Measurements from ENCODE around the gene NHEJ1.

NHEJ1 gene

GRCh38 chr2:219129589-219129988, 31.0 kb downstream of the NHEJ1 start:
- H3K36me3 ChIP-seq (ENCODE audit: control insufficient read depth in 2 of 2, insufficient read depth in 2 of 2, low read length in 2 of 2), result no peaks in the 10 kb centered on the region
- H3K9ac ChIP-seq (ENCODE audit: low read length in 2 of 2), result no peak overlapping the region
- H3K27ac ChIP-seq (ENCODE audit: low read length), result no peak overlapping the region
- H3K27me3 ChIP-seq (ENCODE audit: control insufficient read depth in 1 of 2, insufficient read depth in 2 of 2, low read length in 2 of 2), result no peaks in the 10 kb centered on the region
- no peaks in the 10 kb centered on the region for H3K9me3 ChIP-seq (ENCODE audit: control insufficient read depth in 2 of 2, low read length in 2 of 2)
- H3K4me3 ChIP-seq (ENCODE audit: low read length in 2 of 2), result no peak overlapping the region
- no peaks in the 10 kb centered on the region for H3K4me1 ChIP-seq (ENCODE audit: control insufficient read depth, insufficient read depth, low read length)

DNA sequence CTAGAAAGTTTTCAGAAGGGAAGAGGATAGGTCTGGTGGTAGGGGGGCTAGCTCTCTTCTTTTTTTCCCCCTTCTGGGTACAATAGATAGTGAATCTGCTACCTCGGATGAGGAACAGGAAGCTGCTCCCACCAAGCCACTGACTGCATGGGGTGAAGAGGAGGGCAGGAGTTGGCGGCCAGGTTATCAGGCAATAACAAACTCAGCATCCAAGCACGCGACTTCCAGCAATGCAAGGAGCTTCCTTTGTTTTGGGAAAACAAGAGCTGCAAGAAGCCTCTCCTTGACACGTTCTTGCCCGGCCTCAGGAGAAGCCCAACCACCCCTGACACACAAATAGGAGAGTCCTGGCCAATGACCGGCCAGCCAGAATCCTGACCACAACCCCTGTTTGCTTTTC, 32.2 kb downstream of the NHEJ1 start:
- Histone ChIP-seq H3K4me1 (ENCODE audit: control insufficient read depth, insufficient read depth, low read length) (no peaks in the 10 kb centered on the region), H3K9me3 (ENCODE audit: control insufficient read depth in 2 of 2, low read length in 2 of 2) (no peaks in the 10 kb centered on the region), H3K4me3 (ENCODE audit: low read length in 2 of 2) (no peak overlapping the region), H3K9ac (ENCODE audit: low read length in 2 of 2) (no peak overlapping the region), H3K36me3 (ENCODE audit: control insufficient read depth in 2 of 2, insufficient read depth in 2 of 2, low read length in 2 of 2) (no peaks in the 10 kb centered on the region), H3K27me3 (ENCODE audit: control insufficient read depth in 1 of 2, insufficient read depth in 2 of 2, low read length in 2 of 2) (no peaks in the 10 kb centered on the region), H3K27ac (ENCODE audit: low read length) (no peak overlapping the region)

GRCh38 chr2:219127037-219127635, 33.5 kb downstream of the NHEJ1 start:
- H3K9me3 ChIP-seq (ENCODE audit: control insufficient read depth in 2 of 2, low read length in 2 of 2), result no peaks in the 10 kb centered on the region
- no peaks in the 10 kb centered on the region for H3K27me3 ChIP-seq (ENCODE audit: control insufficient read depth in 1 of 2, insufficient read depth in 2 of 2, low read length in 2 of 2)
- no peaks in the 10 kb centered on the region for H3K4me1 ChIP-seq (ENCODE audit: control insufficient read depth, insufficient read depth, low read length)
- no peaks in the 10 kb centered on the region for H3K36me3 ChIP-seq (ENCODE audit: control insufficient read depth in 2 of 2, insufficient read depth in 2 of 2, low read length in 2 of 2)
- no peak overlapping the region for H3K27ac ChIP-seq (ENCODE audit: low read length)
- no peak overlapping the region for H3K4me3 ChIP-seq (ENCODE audit: low read length in 2 of 2)
- H3K9ac ChIP-seq (ENCODE audit: low read length in 2 of 2), result no peak overlapping the region

DNA sequence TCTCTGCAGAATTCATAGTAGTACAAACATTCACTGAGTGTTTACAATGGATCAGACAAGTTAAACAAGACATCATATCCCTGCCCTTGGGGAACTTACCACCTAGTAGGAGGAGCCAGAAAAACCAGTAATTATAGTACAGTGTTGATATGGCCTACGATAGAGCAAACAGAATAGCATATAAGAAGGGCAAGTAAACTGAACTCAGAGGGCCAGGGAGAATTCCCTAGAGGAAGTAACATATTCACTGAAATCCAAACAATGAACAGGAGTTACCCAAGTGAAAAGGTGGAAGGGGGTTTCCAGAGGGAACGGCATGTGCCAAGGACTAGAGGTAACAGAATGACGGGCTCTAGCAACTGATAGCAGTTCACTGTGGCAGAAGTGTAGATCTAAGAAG, 34.1 kb downstream of the NHEJ1 start:
- Histone ChIP-seq H3K36me3 (ENCODE audit: control insufficient read depth in 2 of 2, insufficient read depth in 2 of 2, low read length in 2 of 2) (no peaks in the 10 kb centered on the region), H3K4me3 (ENCODE audit: low read length in 2 of 2) (no peak overlapping the region), H3K4me1 (ENCODE audit: control insufficient read depth, insufficient read depth, low read length) (no peaks in the 10 kb centered on the region), H3K9me3 (ENCODE audit: control insufficient read depth in 2 of 2, low read length in 2 of 2) (no peaks in the 10 kb centered on the region), H3K9ac (ENCODE audit: low read length in 2 of 2) (no peak overlapping the region), H3K27ac (ENCODE audit: low read length) (no peak overlapping the region), H3K27me3 (ENCODE audit: control insufficient read depth in 1 of 2, insufficient read depth in 2 of 2, low read length in 2 of 2) (no peaks in the 10 kb centered on the region)

DNA sequence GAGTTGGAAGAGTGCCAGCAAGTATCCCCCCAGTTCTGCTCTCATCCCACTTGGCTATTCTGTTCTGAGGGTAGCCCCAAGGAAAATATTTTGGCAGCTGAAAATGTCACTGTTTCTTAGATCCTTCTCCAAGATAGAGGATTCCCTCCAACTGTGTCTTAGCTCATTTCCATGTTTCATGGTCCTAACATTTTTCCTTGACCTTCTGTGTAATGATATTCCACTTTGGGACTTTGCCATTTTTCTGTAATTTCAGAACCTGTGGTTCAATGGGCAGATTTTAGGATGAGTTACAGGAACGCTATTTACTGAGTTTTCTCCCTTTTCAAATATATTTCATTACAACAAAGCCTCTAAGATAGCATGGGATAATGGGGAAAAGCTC, 34.7 kb downstream of the NHEJ1 start:
- Histone ChIP-seq H3K9me3 (ENCODE audit: control insufficient read depth in 2 of 2, low read length in 2 of 2) (no peaks in the 10 kb centered on the region), H3K4me3 (ENCODE audit: low read length in 2 of 2) (no peak overlapping the region), H3K4me1 (ENCODE audit: control insufficient read depth, insufficient read depth, low read length) (no peaks in the 10 kb centered on the region), H3K27ac (ENCODE audit: low read length) (no peak overlapping the region), H3K27me3 (ENCODE audit: control insufficient read depth in 1 of 2, insufficient read depth in 2 of 2, low read length in 2 of 2) (no peaks in the 10 kb centered on the region), H3K36me3 (ENCODE audit: control insufficient read depth in 2 of 2, insufficient read depth in 2 of 2, low read length in 2 of 2) (no peaks in the 10 kb centered on the region), H3K9ac (ENCODE audit: low read length in 2 of 2) (no peak overlapping the region)

DNA sequence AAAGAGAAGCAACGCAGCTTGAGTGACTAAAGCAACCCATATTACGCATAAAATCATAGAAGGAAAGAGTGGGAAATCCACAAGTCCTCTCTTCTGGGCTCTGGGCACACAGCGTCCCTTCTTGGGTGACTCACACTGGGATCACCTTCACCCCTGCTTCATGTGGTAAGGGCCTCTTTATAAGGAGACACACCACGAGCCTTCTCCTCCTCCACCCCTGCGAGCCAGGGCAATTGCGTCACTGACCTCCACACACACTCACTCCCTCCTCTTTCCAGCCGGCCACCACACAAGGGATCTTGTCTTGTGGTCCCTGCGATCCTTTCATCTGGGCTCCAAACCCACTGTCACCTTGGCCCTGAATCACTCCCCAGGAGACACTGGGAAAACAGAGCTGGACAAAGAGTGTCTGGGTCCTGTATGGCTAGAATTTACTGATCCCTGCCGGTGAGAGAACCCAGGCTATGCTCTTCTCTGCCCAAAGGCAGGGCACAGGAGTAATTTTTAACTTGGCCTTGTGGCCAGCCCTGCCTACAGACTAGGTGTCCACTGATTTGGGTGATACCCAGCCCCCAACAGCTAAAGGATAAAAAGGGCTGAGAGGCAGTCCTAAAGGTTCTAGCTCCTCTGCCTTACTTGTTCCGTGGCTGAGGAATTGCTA, 35.3 kb downstream of the NHEJ1 start:
- H3K4me1 ChIP-seq (ENCODE audit: control insufficient read depth, insufficient read depth, low read length), result no peaks in the 10 kb centered on the region

GRCh38 chr2:219124381-219125110, 36.1 kb downstream of the NHEJ1 start:
- no peaks in the 10 kb centered on the region for H3K9me3 ChIP-seq (ENCODE audit: control insufficient read depth in 2 of 2, low read length in 2 of 2)
- no peak overlapping the region for H3K4me3 ChIP-seq (ENCODE audit: low read length in 2 of 2)
- no peaks in the 10 kb centered on the region for H3K27me3 ChIP-seq (ENCODE audit: control insufficient read depth in 1 of 2, insufficient read depth in 2 of 2, low read length in 2 of 2)
- H3K9ac ChIP-seq (ENCODE audit: low read length in 2 of 2), result no peak overlapping the region
- H3K4me1 ChIP-seq (ENCODE audit: control insufficient read depth, insufficient read depth, low read length), result no peaks in the 10 kb centered on the region
- no peak overlapping the region for H3K27ac ChIP-seq (ENCODE audit: low read length)
- no peaks in the 10 kb centered on the region for H3K36me3 ChIP-seq (ENCODE audit: control insufficient read depth in 2 of 2, insufficient read depth in 2 of 2, low read length in 2 of 2)

More for the DNA sequence above, 35.3 kb downstream of the NHEJ1 start:
- Histone ChIP-seq H3K27me3 (ENCODE audit: control insufficient read depth in 1 of 2, insufficient read depth in 2 of 2, low read length in 2 of 2) (no peaks in the 10 kb centered on the region), H3K36me3 (ENCODE audit: control insufficient read depth in 2 of 2, insufficient read depth in 2 of 2, low read length in 2 of 2) (no peaks in the 10 kb centered on the region), H3K4me3 (ENCODE audit: low read length in 2 of 2) (no peak overlapping the region), H3K9ac (ENCODE audit: low read length in 2 of 2) (no peak overlapping the region), H3K27ac (ENCODE audit: low read length) (no peak overlapping the region), H3K9me3 (ENCODE audit: control insufficient read depth in 2 of 2, low read length in 2 of 2) (no peaks in the 10 kb centered on the region)

DNA sequence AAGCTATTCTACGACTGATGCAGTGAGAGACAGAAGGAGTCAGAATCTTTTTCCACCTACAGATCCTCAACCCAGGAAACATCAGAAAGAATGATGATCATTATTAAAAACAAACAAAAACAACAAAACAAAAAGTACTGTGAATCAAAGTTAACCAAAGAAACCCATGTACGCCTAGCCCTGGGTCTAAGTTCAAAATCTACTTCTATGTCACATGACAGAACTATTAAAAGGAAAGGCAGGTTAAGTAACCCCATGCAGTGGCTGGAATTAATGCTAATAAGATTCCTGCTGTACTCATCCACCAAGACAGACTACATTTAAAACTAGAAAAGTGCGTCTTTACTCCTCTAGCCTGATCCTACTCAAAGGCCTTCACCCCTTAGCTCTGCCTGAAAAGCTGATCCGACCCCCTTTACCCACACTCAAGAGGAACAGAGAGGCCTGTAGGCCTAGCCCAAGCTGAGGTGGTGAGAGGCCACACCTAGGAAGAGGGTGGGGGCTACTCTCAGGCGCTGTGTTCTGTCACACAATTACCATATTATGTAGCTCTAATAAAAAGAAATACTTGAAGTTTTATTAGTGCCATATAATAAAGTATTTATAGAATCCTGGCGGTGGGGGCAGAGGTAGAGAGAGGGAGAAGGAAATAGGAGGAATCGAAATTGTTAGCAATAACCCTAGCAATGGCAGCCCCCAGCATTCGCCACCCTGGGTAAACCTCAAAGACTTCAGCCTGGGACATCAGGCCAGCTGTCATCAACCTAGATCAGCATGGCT, 37.1 kb downstream of the NHEJ1 start:
- no peaks in the 10 kb centered on the region for H3K4me1 ChIP-seq (ENCODE audit: control insufficient read depth, insufficient read depth, low read length)

GRCh38 chr2:219122202-219122980, 38.2 kb downstream of the NHEJ1 start:
- Histone ChIP-seq H3K27me3 (ENCODE audit: control insufficient read depth in 1 of 2, insufficient read depth in 2 of 2, low read length in 2 of 2) (no peaks in the 10 kb centered on the region), H3K9me3 (ENCODE audit: control insufficient read depth in 2 of 2, low read length in 2 of 2) (no peaks in the 10 kb centered on the region), H3K9ac (ENCODE audit: low read length in 2 of 2) (no peak overlapping the region), H3K4me1 (ENCODE audit: control insufficient read depth, insufficient read depth, low read length) (no peaks in the 10 kb centered on the region), H3K27ac (ENCODE audit: low read length) (no peak overlapping the region), H3K36me3 (ENCODE audit: control insufficient read depth in 2 of 2, insufficient read depth in 2 of 2, low read length in 2 of 2) (no peaks in the 10 kb centered on the region), H3K4me3 (ENCODE audit: low read length in 2 of 2) (no peak overlapping the region)

More for the DNA sequence above, 37.1 kb downstream of the NHEJ1 start:
- H3K27ac ChIP-seq (ENCODE audit: low read length), result no peak overlapping the region
- no peaks in the 10 kb centered on the region for H3K36me3 ChIP-seq (ENCODE audit: control insufficient read depth in 2 of 2, insufficient read depth in 2 of 2, low read length in 2 of 2)
- H3K9me3 ChIP-seq (ENCODE audit: control insufficient read depth in 2 of 2, low read length in 2 of 2), result no peaks in the 10 kb centered on the region
- no peak overlapping the region for H3K9ac ChIP-seq (ENCODE audit: low read length in 2 of 2)
- H3K27me3 ChIP-seq (ENCODE audit: control insufficient read depth in 1 of 2, insufficient read depth in 2 of 2, low read length in 2 of 2), result no peaks in the 10 kb centered on the region
- H3K4me3 ChIP-seq (ENCODE audit: low read length in 2 of 2), result no peak overlapping the region

DNA sequence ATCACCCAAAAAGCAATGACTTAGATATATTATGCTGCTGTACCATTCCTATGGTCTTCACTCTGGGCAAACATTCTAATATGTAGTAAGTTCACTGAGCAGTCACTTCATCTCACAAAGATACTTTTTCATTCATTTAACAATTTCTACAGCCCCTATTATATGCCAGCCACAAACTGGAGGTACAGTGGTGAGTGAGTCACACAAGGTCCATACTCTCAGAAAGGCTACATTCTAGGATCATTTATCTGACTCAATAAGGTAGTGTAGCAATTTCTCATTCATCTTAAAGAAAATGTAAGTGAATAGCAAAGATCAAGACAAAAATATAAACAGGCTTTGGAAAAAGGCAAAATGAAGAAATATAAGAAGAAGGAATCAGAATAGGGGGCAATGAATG, 40.5 kb downstream of the NHEJ1 start:
- no peak overlapping the region for H3K9ac ChIP-seq (ENCODE audit: low read length in 2 of 2)
- no peak overlapping the region for H3K4me3 ChIP-seq (ENCODE audit: low read length in 2 of 2)
- H3K27me3 ChIP-seq (ENCODE audit: control insufficient read depth in 1 of 2, insufficient read depth in 2 of 2, low read length in 2 of 2), result no peaks in the 10 kb centered on the region
- no peaks in the 10 kb centered on the region for H3K9me3 ChIP-seq (ENCODE audit: control insufficient read depth in 2 of 2, low read length in 2 of 2)
- no peaks in the 10 kb centered on the region for H3K4me1 ChIP-seq (ENCODE audit: control insufficient read depth, insufficient read depth, low read length)
- no peaks in the 10 kb centered on the region for H3K36me3 ChIP-seq (ENCODE audit: control insufficient read depth in 2 of 2, insufficient read depth in 2 of 2, low read length in 2 of 2)
- H3K27ac ChIP-seq (ENCODE audit: low read length), result no peak overlapping the region

Measured in stomach smooth muscle (tissue), 2 donors.